GM19463 (cell line): Measurements from ENCODE around the gene FAM131C.
"Not testable (repeated sequence)": the region's sequence is repeated elsewhere in the genome, so short reads cannot be mapped to it uniquely, and the experiment has no call there.

Source experiments
- ATAC-seq: cut with Tn5 transposase; IDR thresholded peaks from one replicate; pipeline ENCODE4 v1.9.1; 2021; ENCODE audit warnings: mild to moderate bottlenecking, moderate library complexity; ENCODE audit not compliant: unreplicated experiment

FAM131C gene

GRCh38 chr1:16041200-16041599, 32.3 kb downstream of the FAM131C start:
- no peak for ATAC-seq

GRCh38 chr1:16039871-16040270, 33.6 kb downstream of the FAM131C start:
- not testable (repeated sequence) for ATAC-seq

- ATAC-seq, result no peak
Measured at GRCh38 chr1:16038620-16038912, 34.9 kb downstream of the FAM131C start.

GRCh38 chr1:16036461-16036860, 37.0 kb downstream of the FAM131C start:
- ATAC-seq, result not testable (repeated sequence)

- not testable (repeated sequence) for ATAC-seq
Measured at GRCh38 chr1:16033103-16033632, 40.3 kb downstream of the FAM131C start.

GRCh38 chr1:16032388-16033102, 40.9 kb downstream of the FAM131C start:
- peak; percentile 53 for ATAC-seq

- no peak for ATAC-seq
Measured at GRCh38 chr1:16031551-16031950, 41.9 kb downstream of the FAM131C start.

GRCh38 chr1:16029288-16029687, 44.2 kb downstream of the FAM131C start:
- ATAC-seq, result no peak

GRCh38 chr1:16029003-16029268, 44.5 kb downstream of the FAM131C start:
- not testable (repeated sequence) for ATAC-seq

GRCh38 chr1:16028237-16029002, 45.0 kb downstream of the FAM131C start:
- ATAC-seq, result no peak

- no peak for ATAC-seq
Measured at GRCh38 chr1:16026723-16027484, 46.5 kb downstream of the FAM131C start.

GRCh38 chr1:16026302-16026701, 47.1 kb downstream of the FAM131C start:
- not testable (repeated sequence) for ATAC-seq

GRCh38 chr1:16023050-16023653, 50.3 kb downstream of the FAM131C start:
- ATAC-seq, result no peak

GRCh38 chr1:16022393-16022792, 51.1 kb downstream of the FAM131C start:
- ATAC-seq, result no peak

- no peak for ATAC-seq
Measured at GRCh38 chr1:16021681-16022080, 51.8 kb downstream of the FAM131C start, which contains the start of gene CLCNKA. TSS of gene CLCNKA (plus strand) at chr1:16022036. CDS start at chr1:16022620, 584 bp downstream.

- ATAC-seq, result not testable (repeated sequence)
Measured at GRCh38 chr1:16020878-16021277, 52.6 kb downstream of the FAM131C start.

GRCh38 chr1:16020325-16020724, 53.1 kb downstream of the FAM131C start:
- no peak for ATAC-seq

- ATAC-seq, result no peak
Measured at GRCh38 chr1:16019644-16020277, 53.7 kb downstream of the FAM131C start.

GRCh38 chr1:16018749-16019643, 54.5 kb downstream of the FAM131C start:
- ATAC-seq, result no peak

- ATAC-seq, result no peak
Measured at GRCh38 chr1:16018308-16018707, 55.1 kb downstream of the FAM131C start.
